GM23248 (cell line): Measurements from ENCODE around the gene CTSW. TPM values are rescaled to one million over a fixed set of nuclear protein-coding genes. Genes with fewer than 3 reads are reported as not detected.

Experiments
- DNase-seq: peaks from one replicate; pipeline ENCODE4 v3.0.0-alpha.2; 2015
- H2AFZ ChIP-seq: fragments of 200-600 bp; sonication (generic); 2 replicates; pipeline ENCODE4 v1.6.1; 2016; ENCODE audit warnings: antibody characterized with exemption
- H3F3A ChIP-seq: fragments of 200-600 bp; sonication (generic); 2 replicates; pipeline ENCODE4 v1.6.1; 2016; ENCODE audit warnings: mild to moderate bottlenecking, antibody characterized with exemption, mixed run types; ENCODE audit not compliant: insufficient read depth
- H3K27ac ChIP-seq: fragments of 200-600 bp; sonication (generic); 2 replicates; pipeline ENCODE4 v1.5.1; 2016; ENCODE audit warnings: mild to moderate bottlenecking
- H3K27me3 ChIP-seq: fragments of 200-600 bp; sonication (generic); replicated peaks from 2 replicates; pipeline ENCODE4 v1.6.1; 2016; ENCODE audit warnings: mild to moderate bottlenecking; ENCODE audit not compliant: insufficient read depth
- H3K36me3 ChIP-seq: fragments of 200-600 bp; sonication (generic); 2 replicates; pipeline ENCODE4 v1.6.1; 2016; ENCODE audit warnings: low read depth, mild to moderate bottlenecking
- H3K4me1 ChIP-seq: fragments of 200-600 bp; sonication (generic); 2 replicates; pipeline ENCODE4 v1.6.1; 2016; ENCODE audit warnings: mild to moderate bottlenecking; ENCODE audit not compliant: insufficient read depth
- H3K4me2 ChIP-seq: fragments of 200-600 bp; sonication (generic); one replicate; pipeline ENCODE4 v1.6.1; 2016; ENCODE audit warnings: mild to moderate bottlenecking; ENCODE audit not compliant: unreplicated experiment
- H3K4me3 ChIP-seq: fragments of 200-600 bp; sonication (generic); 2 replicates; pipeline ENCODE4 v1.5.1; 2016; ENCODE audit warnings: mild to moderate bottlenecking
- H3K79me2 ChIP-seq: fragments of 200-600 bp; sonication (generic); 2 replicates; pipeline ENCODE4 v1.6.1; 2016; ENCODE audit warnings: mild to moderate bottlenecking; ENCODE audit not compliant: insufficient read depth
- H3K9ac ChIP-seq: fragments of 200-600 bp; sonication (generic); 2 replicates; pipeline ENCODE4 v1.6.1; 2016; ENCODE audit warnings: mild to moderate bottlenecking
- H3K9me2 ChIP-seq: fragments of 200-600 bp; sonication (generic); 2 replicates; pipeline ENCODE4 v1.6.1; 2016; ENCODE audit warnings: mixed run types, mild to moderate bottlenecking, moderate library complexity; ENCODE audit not compliant: insufficient read depth
- H3K9me3 ChIP-seq: fragments of 200-600 bp; sonication (generic); one replicate; pipeline ENCODE4 v1.6.1; 2017; ENCODE audit warnings: low read depth
- H4K20me1 ChIP-seq: fragments of 200-600 bp; sonication (generic); 2 replicates; pipeline ENCODE4 v1.6.0; 2016; ENCODE audit not compliant: insufficient read depth
- EZH2 ChIP-seq: fragments of 200-600 bp; sonication (generic); IDR thresholded peaks from 2 replicates; pipeline ENCODE4 v1.6.1; 2018; ENCODE audit warnings: antibody characterized with exemption, mild to moderate bottlenecking; ENCODE audit not compliant: insufficient read depth, poor library complexity, severe bottlenecking
- EZH2phosphoT487 ChIP-seq: fragments of 200-600 bp; sonication (generic); IDR thresholded peaks from 2 replicates; pipeline ENCODE4 v1.6.1; 2018; ENCODE audit warnings: antibody characterized with exemption, moderate library complexity, mild to moderate bottlenecking, low read depth; ENCODE audit not compliant: insufficient read depth
- WGBS, 2 experiments: methylation state at CpG; one replicate each; pipeline ENCODE4 v1.1.6; 2015 to 2017; ENCODE audit warnings: low lambda C conversion rate in 2 of 2, low coverage in 1 of 2; ENCODE audit errors: missing lambda C conversion rate in 2 of 2; 5-methylcytosine and 5-hydroxymethylcytosine counted together
- in situ Hi-C: fragments of 300-500 bp; cut with MboI; formaldehyde crosslinking; loops from 2 replicates; pipeline ENCODE4 v1.15.0; 2020
- polyA plus RNA-seq: library from polyadenylated mRNA; unstranded; fragments of >200 nt; fragmentation: Nextera tagmentation; extraction: Ambion mirVana; gene quantifications from 2 replicates; pipeline ENCODE4 v1.2.1, GENCODE V29; 2016
- total RNA-seq: library from RNA; depleted of rRNA; stranded (reverse); fragments of >200 nt; shearing (Covaris generic); gene quantifications from 2 replicates; pipeline ENCODE4 v1.2.3, GENCODE V29; 2014

The CTSW gene
- total and polyA plus RNA-seq, 2 experiments from 2014 or later: 0.23 to 1.1 TPM

- Histone ChIP-seq H3K9me3 (no peaks in the 10 kb centered on the region), H3K36me3 (peaks cover 17% of the 10 kb centered on the region; the same call in 1 of the 2 replicates), H2AFZ (no peak overlapping the region), H3K4me2 (peak overlapping the region; percentile 74), H3F3A (peaks cover 42% of the 10 kb centered on the region), H3K27me3 (no peaks in the 10 kb centered on the region), H3K9ac (peak overlapping the region; percentile 99), H3K27ac (peak overlapping the region; percentile 99), H3K4me3 (peak overlapping the region; percentile 95), H3K79me2 (peaks cover 58% of the 10 kb centered on the region), H3K4me1 (peaks cover 25% of the 10 kb centered on the region), H4K20me1 (no peaks in the 10 kb centered on the region), H3K9me2 (no peaks in the 10 kb centered on the region)
- in situ Hi-C loops: loop anchor here (10.0 kb wide), 1 partner anchor 98 kb away; no protein-coding TSS in a partner anchor
- 76 to 82% methylated on average over 14 of the region's 14 CpGs for WGBS, 2 experiments
- no peak for TF ChIP-seq EZH2
- TF ChIP-seq EZH2phosphoT487: no peak
- peak; percentile 29 for DNase-seq
These were observed 7.4 kb downstream of the CTSW start for GRCh38 chr11:65886826-65887722.

- Histone ChIP-seq H3F3A (peaks cover 49% of the 10 kb centered on the region), H2AFZ (peak overlapping the region; percentile 76), H3K9ac (peak overlapping the region; percentile 99), H4K20me1 (no peaks in the 10 kb centered on the region; the same call in 1 of the 2 replicates), H3K4me3 (peak overlapping the region; percentile 95), H3K9me3 (no peaks in the 10 kb centered on the region), H3K27ac (peak overlapping the region; percentile 99), H3K36me3 (peaks cover 23% of the 10 kb centered on the region; the same call in 1 of the 2 replicates), H3K9me2 (no peaks in the 10 kb centered on the region), H3K27me3 (no peaks in the 10 kb centered on the region), H3K79me2 (peaks cover 64% of the 10 kb centered on the region), H3K4me2 (peak overlapping the region; percentile 74), H3K4me1 (peaks cover 31% of the 10 kb centered on the region)
- peak; percentile 92 for DNase-seq
- TF ChIP-seq EZH2phosphoT487 (no peak), EZH2 (no peak)
- 4 to 6% methylated on average over 23 of the region's 23 CpGs for WGBS, 2 experiments
- in situ Hi-C loops: loop anchor here (10.0 kb wide), 1 partner anchor 97 kb away; no protein-coding TSS in a partner anchor
These were observed 8.1 kb downstream of the CTSW start for GRCh38 chr11:65887723-65888162.

- DNase-seq: peak; percentile 98
- H3K27me3 ChIP-seq: no peaks in the 10 kb centered on the region
- no peaks in the 10 kb centered on the region for H3K9me3 ChIP-seq
- peak within 1 kb of the TSS; percentile 99 for H3K27ac ChIP-seq
- TF ChIP-seq EZH2: no peak
- TF ChIP-seq EZH2phosphoT487: no peak
- H3K4me1 ChIP-seq: peaks cover 37% of the 10 kb centered on the region
- H4K20me1 ChIP-seq: no peaks in the 10 kb centered on the region; the same call in 1 of the 2 replicates
- in situ Hi-C loops: loop anchor here (10.0 kb wide), 1 partner anchor 97 kb away; no protein-coding TSS in a partner anchor
- H3K36me3 ChIP-seq: peaks cover 27% of the 10 kb centered on the region; the same call in 1 of the 2 replicates
- peak within 1 kb of the TSS; percentile 76 for H2AFZ ChIP-seq
- no peaks in the 10 kb centered on the region for H3K9me2 ChIP-seq
- peak within 1 kb of the TSS; percentile 99 for H3K9ac ChIP-seq
- H3K79me2 ChIP-seq: peaks cover 66% of the 10 kb centered on the region
- peaks cover 53% of the 10 kb centered on the region for H3F3A ChIP-seq
- H3K4me2 ChIP-seq: peak within 1 kb of the TSS; percentile 85
- peak within 1 kb of the TSS; percentile 95 for H3K4me3 ChIP-seq
- 0 to 1% methylated on average over 44 to 48 of the region's 57 CpGs for WGBS, 2 experiments
These were observed 8.7 kb downstream of the CTSW start, which contains the start of gene FIBP for GRCh38 chr11:65888163-65888814. FIBP (minus strand) TSS chr11:65888471; CDS start chr11:65888418, 53 bp downstream.
